HEK293 (cell line): ENCODE data around the gene FHL3.
"Not testable (repeated sequence)": the region's sequence is repeated elsewhere in the genome, so short reads cannot be mapped to it uniquely, and the experiment has no call there.

Source experiments
- CTCF ChIA-PET: fragments of 350-600 bp; formaldehyde crosslinking; extraction: SDS; loops from one replicate; lab custom pipeline; 2021; ENCODE audit warnings: antibody characterized with exemption; lab: Yijun Ruan, JAX
- POLR2A ChIA-PET: fragments of 300-600 bp; formaldehyde crosslinking; extraction: SDS; loops from one replicate; lab custom pipeline; 2020; ENCODE audit warnings: antibody characterized with exemption, inconsistent platforms; lab: Yijun Ruan, JAX
- H3K27ac ChIP-seq: fragments of 200-500 bp; sonication (Bioruptor generic); 2 replicates; pipeline ENCODE4 v1.5.1; 2014; ENCODE audit warnings: low read depth, low read length, control low read depth, inconsistent platforms; ENCODE audit errors: extremely low read depth
- H3K36me3 ChIP-seq, 2 experiments: fragments of 200-500 bp in 1 of 2; sonication (Bioruptor generic) in 1 of 2; 1 replicate in 1 of 2; 2 replicates in 1 of 2; pipeline ENCODE4 v1.5.1; 2014 to 2017; ENCODE audit warnings: inconsistent platforms in 2 of 2, low read length in 2 of 2; ENCODE audit not compliant: control insufficient read depth in 2 of 2, insufficient read depth in 1 of 2
- H3K4me1 ChIP-seq: fragments of 200-500 bp; sonication (Bioruptor generic); 2 replicates; pipeline ENCODE4 v1.5.1; 2014; ENCODE audit warnings: mild to moderate bottlenecking, low read length, inconsistent platforms; ENCODE audit not compliant: control insufficient read depth, insufficient read depth
- H3K4me3 ChIP-seq: 2 replicates; pipeline ENCODE4 v1.5.1; 2011; ENCODE audit warnings: low read depth, mild to moderate bottlenecking, control low read depth, low read length, moderate library complexity
- H3K9me3 ChIP-seq: fragments of 200-500 bp; sonication (Bioruptor generic); 2 replicates; pipeline ENCODE4 v1.5.1; 2014; ENCODE audit warnings: low read depth, low read length, inconsistent platforms; ENCODE audit not compliant: control insufficient read depth, insufficient read depth
- GLIS1 ChIP-seq: fragments of 450-650 bp; formaldehyde crosslinking; IDR thresholded peaks from 2 replicates; pipeline ENCODE4 v1.5.1; 2016; ENCODE audit warnings: missing biosample characterization, missing genetic modification characterization
- SETDB1 ChIP-seq: IDR thresholded peaks from one replicate; pipeline ENCODE4 v1.6.1; 2017; ENCODE audit warnings: mild to moderate bottlenecking, low read length, moderate library complexity, mixed read lengths; ENCODE audit not compliant: insufficient read length
- ZBTB20 ChIP-seq: fragments of 450-650 bp; formaldehyde crosslinking; IDR thresholded peaks from 2 replicates; pipeline ENCODE4 v1.5.1; 2016; ENCODE audit warnings: missing biosample characterization, missing genetic modification characterization
- ZBTB21 ChIP-seq: fragments of 450-650 bp; formaldehyde crosslinking; IDR thresholded peaks from 2 replicates; pipeline ENCODE4 v1.5.1; 2017; ENCODE audit warnings: missing biosample characterization, missing genetic modification characterization
- ZFP41 ChIP-seq: fragments of 450-650 bp; formaldehyde crosslinking; IDR thresholded peaks from 2 replicates; pipeline ENCODE4 v1.5.1; 2016; ENCODE audit warnings: missing biosample characterization, missing genetic modification characterization, borderline replicate concordance
- ZNF140 ChIP-seq: fragments of 450-650 bp; formaldehyde crosslinking; IDR thresholded peaks from 2 replicates; pipeline ENCODE4 v1.5.1; 2016; ENCODE audit warnings: missing biosample characterization, missing genetic modification characterization
- ZNF146 ChIP-seq: fragments of 450-650 bp; formaldehyde crosslinking; IDR thresholded peaks from 2 replicates; pipeline ENCODE4 v1.5.1; 2016; ENCODE audit warnings: missing biosample characterization, missing genetic modification characterization
- ZNF26 ChIP-seq: fragments of 450-650 bp; formaldehyde crosslinking; IDR thresholded peaks from 2 replicates; pipeline ENCODE4 v1.5.1; 2016; ENCODE audit warnings: missing biosample characterization, missing genetic modification characterization
- ZNF280D ChIP-seq: fragments of 450-650 bp; formaldehyde crosslinking; IDR thresholded peaks from 2 replicates; pipeline ENCODE4 v1.5.1; 2016; ENCODE audit warnings: missing biosample characterization, missing genetic modification characterization
- ZNF311 ChIP-seq: fragments of 450-650 bp; formaldehyde crosslinking; IDR thresholded peaks from 2 replicates; pipeline ENCODE4 v1.5.1; 2017; ENCODE audit warnings: missing biosample characterization, missing genetic modification characterization, borderline replicate concordance
- ZNF544 ChIP-seq: fragments of 450-650 bp; formaldehyde crosslinking; IDR thresholded peaks from 2 replicates; pipeline ENCODE4 v1.5.0; 2017; ENCODE audit warnings: missing biosample characterization, missing genetic modification characterization
- ZNF549 ChIP-seq: fragments of 450-650 bp; IDR thresholded peaks from 2 replicates; pipeline ENCODE4 v1.5.1; 2018; ENCODE audit warnings: missing biosample characterization, missing genetic modification characterization, mild to moderate bottlenecking, inconsistent platforms, moderate library complexity
- ZNF580 ChIP-seq: fragments of 450-650 bp; formaldehyde crosslinking; IDR thresholded peaks from 2 replicates; pipeline ENCODE4 v1.5.1; 2016; ENCODE audit warnings: missing biosample characterization, missing genetic modification characterization
- ZNF660 ChIP-seq: fragments of 450-650 bp; IDR thresholded peaks from 2 replicates; pipeline ENCODE4 v1.5.1; 2018; ENCODE audit warnings: missing biosample characterization, mild to moderate bottlenecking, missing genetic modification characterization
- ZNF701 ChIP-seq: fragments of 450-650 bp; formaldehyde crosslinking; IDR thresholded peaks from 2 replicates; pipeline ENCODE4 v1.5.1; 2016; ENCODE audit warnings: missing biosample characterization, missing genetic modification characterization
- ZNF777 ChIP-seq: fragments of 450-650 bp; formaldehyde crosslinking; IDR thresholded peaks from 2 replicates; pipeline ENCODE4 v1.5.1; 2017; ENCODE audit warnings: missing biosample characterization, missing genetic modification characterization, borderline replicate concordance
- ZNF837 ChIP-seq: fragments of 450-650 bp; formaldehyde crosslinking; IDR thresholded peaks from 2 replicates; pipeline ENCODE4 v1.5.1; 2016; ENCODE audit warnings: missing biosample characterization, missing genetic modification characterization
- ZSCAN16 ChIP-seq: fragments of 450-650 bp; formaldehyde crosslinking; IDR thresholded peaks from 2 replicates; pipeline ENCODE4 v1.5.1; 2016; ENCODE audit warnings: missing biosample characterization, missing genetic modification characterization
- TF ChIP-seq, protein P1 (sequence below): IDR thresholded peaks from 2 replicates; pipeline ENCODE4 v1.6.1; 2011; ENCODE audit warnings: mild to moderate bottlenecking, low read depth, low read length, borderline replicate concordance

Gene FHL3

DNA sequence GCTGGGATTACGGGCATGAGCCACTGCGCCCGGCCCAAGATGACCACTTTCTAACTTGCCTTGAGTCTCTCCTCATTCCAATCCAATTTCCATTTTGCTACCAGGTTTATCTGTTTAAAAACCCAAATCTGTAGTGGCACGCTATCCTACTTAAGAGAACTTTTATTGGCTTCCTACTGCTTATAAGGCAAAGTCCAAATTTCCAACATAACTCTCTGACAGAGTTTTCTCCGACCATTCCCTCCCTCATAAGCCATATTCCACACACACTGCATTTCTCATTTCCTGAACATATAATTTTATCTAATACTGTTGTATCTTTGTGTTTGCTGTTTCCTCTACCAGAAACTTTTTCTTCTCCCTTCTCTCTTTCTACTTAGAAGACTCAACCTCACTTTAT is 30.7 kb downstream of the FHL3 start:
- Histone ChIP-seq H3K9me3 (no peaks in the 10 kb centered on the region), H3K4me3 (no peak overlapping the region), H3K36me3 (peaks cover 55 to 85% of the 10 kb centered on the region in 2 experiments)
- POLR2A ChIA-PET = interaction anchor here (0.7 kb wide), 1 partner anchor 501 kb away, joined by 6 read pairs; no protein-coding TSS in a partner anchor
- CTCF ChIA-PET = interaction anchor here (0.6 to 1.4 kb wide), 3 partner anchors 85 to 91 kb away, joined by 4 to 5 read pairs (median 5); no protein-coding TSS in a partner anchor
- TF ChIP-seq ZBTB20 (tag by site-specific recombination) (no peak), ZNF280D (tag by site-specific recombination) (no peak), ZNF837 (tag by site-specific recombination) (no peak), ZSCAN16 (no peak), ZNF549 (no peak), ZNF701 (tag by site-specific recombination) (no peak), ZNF140 (no peak), ZNF544 (tag by site-specific recombination) (no peak), GLIS1 (tag by site-specific recombination) (no peak), ZNF311 (tag by site-specific recombination) (no peak), ZNF26 (tag by site-specific recombination) (no peak), ZBTB21 (tag by site-specific recombination) (no peak)
- TF ChIP-seq, protein P1, sequence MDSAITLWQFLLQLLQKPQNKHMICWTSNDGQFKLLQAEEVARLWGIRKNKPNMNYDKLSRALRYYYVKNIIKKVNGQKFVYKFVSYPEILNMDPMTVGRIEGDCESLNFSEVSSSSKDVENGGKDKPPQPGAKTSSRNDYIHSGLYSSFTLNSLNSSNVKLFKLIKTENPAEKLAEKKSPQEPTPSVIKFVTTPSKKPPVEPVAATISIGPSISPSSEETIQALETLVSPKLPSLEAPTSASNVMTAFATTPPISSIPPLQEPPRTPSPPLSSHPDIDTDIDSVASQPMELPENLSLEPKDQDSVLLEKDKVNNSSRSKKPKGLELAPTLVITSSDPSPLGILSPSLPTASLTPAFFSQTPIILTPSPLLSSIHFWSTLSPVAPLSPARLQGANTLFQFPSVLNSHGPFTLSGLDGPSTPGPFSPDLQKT = no peak
- TF ChIP-seq, all 188 proteins: peak for 0
- Histone ChIP-seq H3K4me1 (no peaks in the 10 kb centered on the region), H3K27ac (no peak overlapping the region)

GRCh38 chr1:37973684-37974083 is 31.6 kb downstream of the FHL3 start:
- peak; percentile 99 for TF ChIP-seq ZNF146 (tag by site-specific recombination)
- peak; percentile 76; the same call in 1 of the 2 replicates for TF ChIP-seq ZNF580 (tag by site-specific recombination)
- H3K4me1 ChIP-seq, POLR2A ChIA-PET, H3K27ac ChIP-seq, H3K9me3 ChIP-seq, H3K4me3 ChIP-seq: not testable (repeated sequence)
- H3K36me3 ChIP-seq = peaks cover 51 to 85% of the 10 kb centered on the region in 2 experiments
- CTCF ChIA-PET = interaction anchor here (0.6 kb wide), 2 partner anchors 98 to 586 kb away, joined by 3 to 4 read pairs; no protein-coding TSS in a partner anchor

- H3K36me3 ChIP-seq = peaks cover 47 to 84% of the 10 kb centered on the region in 2 experiments
- POLR2A ChIA-PET = no interaction called here
- CTCF ChIA-PET = no interaction called here
- no peaks in the 10 kb centered on the region for H3K4me1 ChIP-seq
- no peak for TF ChIP-seq SETDB1
- no peak for TF ChIP-seq ZFP41
- TF ChIP-seq ZNF580 (tag by site-specific recombination) = no peak
- no peak for TF ChIP-seq ZNF777 (tag by site-specific recombination)
- TF ChIP-seq ZNF660 (tag by site-specific recombination) = no peak
- no peak overlapping the region for H3K4me3 ChIP-seq
- H3K27ac ChIP-seq = no peak overlapping the region
- no peaks in the 10 kb centered on the region for H3K9me3 ChIP-seq
Observed at GRCh38 chr1:37965301-37965700, 40.0 kb downstream of the FHL3 start.

GRCh38 chr1:37964106-37964505 is 41.2 kb downstream of the FHL3 start:
- H3K9me3 ChIP-seq, H3K27ac ChIP-seq, H3K4me3 ChIP-seq, H3K4me1 ChIP-seq: not testable (repeated sequence)
- H3K36me3 ChIP-seq = peaks cover 50 to 86% of the 10 kb centered on the region in 2 experiments
- ChIA-PET CTCF (interaction anchor here (0.6 to 0.7 kb wide), 2 partner anchors 10 to 28 kb away, joined by 3 to 4 read pairs; no protein-coding TSS in a partner anchor), POLR2A (interaction anchor here (0.5 kb wide), 1 partner anchor 1093 kb away, joined by 4 read pairs; no protein-coding TSS in a partner anchor)
